Stomach (tissue), 4 donors: ENCODE measurements around the gene RESF1.

ENCODE experiments used
- EP300 ChIP-seq: sonication (generic); formaldehyde crosslinking; IDR thresholded peaks from one replicate; pipeline ENCODE4 v1.6.1; 2017; ENCODE audit warnings: antibody characterized with exemption
- POLR2A ChIP-seq, 4 donors: fragments of 450-650 bp; IDR thresholded peaks; one replicate each; pipeline ENCODE4 v1.6.1; 2016; ENCODE audit warnings: antibody characterized with exemption in 4 of 4, control low read depth in 2 of 4, mild to moderate bottlenecking in 1 of 4, moderate library complexity in 1 of 4
- POLR2AphosphoS5 ChIP-seq, 3 donors: sonication (generic); formaldehyde crosslinking; IDR thresholded peaks; one replicate each; pipeline ENCODE4 v1.6.1; 2016; ENCODE audit warnings: antibody characterized with exemption in 3 of 3
- TF ChIP-seq, protein P1 (sequence below), 7 experiments: fragments of 450-650 bp in 4 of 7; fragments of 200-600 bp in 3 of 7; sonication (generic) in 3 of 7; IDR thresholded peaks; one replicate each; pipeline ENCODE4 v1.5.1; 2016 to 2019; ENCODE audit warnings: antibody characterized with exemption in 7 of 7, control low read depth in 2 of 7, mild to moderate bottlenecking in 1 of 7

DNA sequence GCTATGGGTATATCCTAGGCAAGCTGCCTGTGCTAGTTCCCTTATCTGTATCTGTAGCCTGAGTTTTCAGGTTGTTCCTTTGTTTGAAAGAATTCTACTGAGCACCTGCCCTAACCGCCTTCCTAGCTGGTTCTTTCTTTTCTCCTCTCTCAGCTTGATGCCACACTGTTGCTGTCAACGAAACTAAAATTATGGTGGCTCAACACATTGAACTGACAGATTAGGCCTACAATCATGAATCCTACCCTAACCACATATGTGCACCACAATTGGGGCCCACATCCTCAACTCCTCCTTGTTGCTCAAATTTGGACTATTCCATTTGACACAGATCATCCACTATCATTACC lies 36.2 kb upstream of the RESF1 start:
- TF ChIP-seq, protein P1, sequence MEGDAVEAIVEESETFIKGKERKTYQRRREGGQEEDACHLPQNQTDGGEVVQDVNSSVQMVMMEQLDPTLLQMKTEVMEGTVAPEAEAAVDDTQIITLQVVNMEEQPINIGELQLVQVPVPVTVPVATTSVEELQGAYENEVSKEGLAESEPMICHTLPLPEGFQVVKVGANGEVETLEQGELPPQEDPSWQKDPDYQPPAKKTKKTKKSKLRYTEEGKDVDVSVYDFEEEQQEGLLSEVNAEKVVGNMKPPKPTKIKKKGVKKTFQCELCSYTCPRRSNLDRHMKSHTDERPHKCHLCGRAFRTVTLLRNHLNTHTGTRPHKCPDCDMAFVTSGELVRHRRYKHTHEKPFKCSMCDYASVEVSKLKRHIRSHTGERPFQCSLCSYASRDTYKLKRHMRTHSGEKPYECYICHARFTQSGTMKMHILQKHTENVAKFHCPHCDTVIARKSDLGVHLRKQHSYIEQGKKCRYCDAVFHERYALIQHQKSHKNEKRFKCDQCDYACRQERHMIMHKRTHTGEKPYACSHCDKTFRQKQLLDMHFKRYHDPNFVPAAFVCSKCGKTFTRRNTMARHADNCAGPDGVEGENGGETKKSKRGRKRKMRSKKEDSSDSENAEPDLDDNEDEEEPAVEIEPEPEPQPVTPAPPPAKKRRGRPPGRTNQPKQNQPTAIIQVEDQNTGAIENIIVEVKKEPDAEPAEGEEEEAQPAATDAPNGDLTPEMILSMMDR (IDR thresholded peaks at IDR 0.05), result no peak
- TF ChIP-seq POLR2A (IDR thresholded peaks at IDR 0.05), result no peak
- TF ChIP-seq POLR2AphosphoS5 (IDR thresholded peaks at IDR 0.05), result no peak
- TF ChIP-seq EP300, result no peak
